ENCODE measurements around the gene GSTO2.
"Not testable (repeated sequence)": the region's sequence is repeated elsewhere in the genome, so short reads cannot be mapped to it uniquely, and the experiment has no call there.

Gene GSTO2

GRCh38 chr10:104246976-104247375, 22.0 kb upstream of the GSTO2 start:
- no peak for DNase-seq (ENCODE audit: extremely low read depth, low read depth)
- TF ChIP-seq, protein P1, sequence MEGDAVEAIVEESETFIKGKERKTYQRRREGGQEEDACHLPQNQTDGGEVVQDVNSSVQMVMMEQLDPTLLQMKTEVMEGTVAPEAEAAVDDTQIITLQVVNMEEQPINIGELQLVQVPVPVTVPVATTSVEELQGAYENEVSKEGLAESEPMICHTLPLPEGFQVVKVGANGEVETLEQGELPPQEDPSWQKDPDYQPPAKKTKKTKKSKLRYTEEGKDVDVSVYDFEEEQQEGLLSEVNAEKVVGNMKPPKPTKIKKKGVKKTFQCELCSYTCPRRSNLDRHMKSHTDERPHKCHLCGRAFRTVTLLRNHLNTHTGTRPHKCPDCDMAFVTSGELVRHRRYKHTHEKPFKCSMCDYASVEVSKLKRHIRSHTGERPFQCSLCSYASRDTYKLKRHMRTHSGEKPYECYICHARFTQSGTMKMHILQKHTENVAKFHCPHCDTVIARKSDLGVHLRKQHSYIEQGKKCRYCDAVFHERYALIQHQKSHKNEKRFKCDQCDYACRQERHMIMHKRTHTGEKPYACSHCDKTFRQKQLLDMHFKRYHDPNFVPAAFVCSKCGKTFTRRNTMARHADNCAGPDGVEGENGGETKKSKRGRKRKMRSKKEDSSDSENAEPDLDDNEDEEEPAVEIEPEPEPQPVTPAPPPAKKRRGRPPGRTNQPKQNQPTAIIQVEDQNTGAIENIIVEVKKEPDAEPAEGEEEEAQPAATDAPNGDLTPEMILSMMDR (IDR thresholded peaks at IDR 0.05; ENCODE audit: low read depth, low read length), result no peak

DNA sequence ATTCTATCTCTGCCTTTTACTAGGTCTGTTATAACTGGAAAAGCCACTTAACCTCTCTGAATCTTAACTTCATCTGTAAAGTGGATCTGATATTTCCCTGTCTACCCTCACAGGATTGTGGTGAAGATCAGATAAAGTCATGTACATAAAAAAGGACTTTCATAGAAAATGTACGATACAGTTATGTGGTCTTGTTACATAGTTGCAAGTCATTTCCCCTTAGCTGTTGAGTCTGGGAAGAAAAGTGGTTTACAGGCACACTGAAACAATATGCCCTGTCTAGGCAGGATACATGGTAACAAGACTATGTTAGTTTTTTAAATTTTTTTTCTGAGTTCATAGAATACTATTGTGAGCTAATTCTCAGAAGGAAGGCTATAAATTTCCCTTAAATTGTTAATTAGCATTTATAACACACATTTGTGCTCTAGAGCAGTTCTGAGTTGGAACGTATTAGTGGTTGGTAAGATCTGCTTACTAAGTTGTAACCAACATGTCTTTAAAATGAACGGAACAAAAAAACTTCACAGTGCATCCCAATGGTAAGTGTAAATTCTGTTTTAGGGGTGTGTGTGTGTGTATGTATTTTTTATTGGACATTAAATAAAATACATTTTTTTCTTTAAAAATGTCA, 21.4 kb upstream of the GSTO2 start:
- no peak for DNase-seq (ENCODE audit: extremely low read depth, low read depth)
- TF ChIP-seq, protein P1 (IDR thresholded peaks at IDR 0.05; ENCODE audit: low read depth, low read length), result no peak

DNA sequence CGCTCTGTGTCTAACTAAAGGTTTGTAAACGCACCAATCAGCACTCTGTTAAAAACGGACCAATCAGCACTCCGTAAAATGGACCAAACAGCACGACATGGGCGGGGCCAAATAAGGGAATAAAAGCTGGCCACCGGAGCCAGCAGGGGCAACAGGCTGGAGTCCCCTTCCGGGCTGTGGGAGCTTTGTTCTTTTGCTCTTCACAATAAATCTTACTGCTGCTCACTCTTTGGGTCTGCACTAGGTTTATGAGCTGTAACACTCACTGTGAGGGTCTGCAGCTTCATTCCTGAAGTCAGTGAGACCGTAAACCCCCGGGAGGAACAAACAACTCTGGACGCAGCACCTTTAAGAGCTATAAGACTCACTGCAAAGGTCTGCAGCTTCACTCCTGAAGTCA, 20.1 kb upstream of the GSTO2 start:
- DNase-seq (ENCODE audit: extremely low read depth, low read depth), result not testable (repeated sequence)

GRCh38 chr10:104250371-104250770, 18.6 kb upstream of the GSTO2 start:
- DNase-seq (ENCODE audit: extremely low read depth, low read depth), result no peak
- TF ChIP-seq, protein P1 (IDR thresholded peaks at IDR 0.05; ENCODE audit: low read depth, low read length), result no peak

GRCh38 chr10:104251443-104251842, 17.5 kb upstream of the GSTO2 start:
- DNase-seq (ENCODE audit: extremely low read depth, low read depth), result no peak
- TF ChIP-seq, protein P1 (IDR thresholded peaks at IDR 0.05; ENCODE audit: low read depth, low read length), result no peak

GRCh38 chr10:104252368-104252767, 16.6 kb upstream of the GSTO2 start:
- TF ChIP-seq, protein P1 (IDR thresholded peaks at IDR 0.05; ENCODE audit: low read depth, low read length), result no peak
- DNase-seq (ENCODE audit: extremely low read depth, low read depth), result no peak

GRCh38 chr10:104253106-104253505, 15.9 kb upstream of the GSTO2 start:
- TF ChIP-seq, protein P1 (IDR thresholded peaks at IDR 0.05; ENCODE audit: low read depth, low read length), result no peak
- no peak for DNase-seq (ENCODE audit: extremely low read depth, low read depth)

All from AG09319 (cell line).